Natural killer cell (primary cell): ENCODE results near the gene PPP2R2D. TPM values are rescaled to one million over a fixed set of nuclear protein-coding genes. Genes with fewer than 3 reads are reported as not detected.

Source experiments
- ATAC-seq, 3 donors: fragments of 150-1000 bp in 2 of 3; fragments of 200-7000 bp in 1 of 3; cut with Tn5 transposase; 1 replicate in 1 of 3; 2 replicates in 2 of 3; pipeline ENCODE4 v1.10.0; 2021; ENCODE audit warnings: mild to moderate bottlenecking in 2 of 3, moderate library complexity in 2 of 3
- DNase-seq, 2 donors: peaks; one replicate each; pipeline versions ENCODE4 v3.0.0 to v3.0.0-alpha.2; 2013 to 2021; ENCODE audit warnings: mixed read lengths in 1 of 2
- H3K27ac ChIP-seq: one replicate; pipeline ENCODE4 v1.5.1; 2013; ENCODE audit warnings: mild to moderate bottlenecking, low read length
- H3K27me3 ChIP-seq: one replicate; pipeline ENCODE4 v1.6.1; 2013; ENCODE audit warnings: low read length; ENCODE audit not compliant: control insufficient read depth, insufficient read depth
- H3K36me3 ChIP-seq: one replicate; pipeline ENCODE4 v1.6.1; 2013; ENCODE audit warnings: low read length; ENCODE audit not compliant: control insufficient read depth, insufficient read depth
- H3K4me1 ChIP-seq: one replicate; pipeline ENCODE4 v1.6.1; 2013; ENCODE audit warnings: low read length; ENCODE audit not compliant: control insufficient read depth, insufficient read depth
- H3K4me3 ChIP-seq: one replicate; pipeline ENCODE4 v1.5.1; 2013; ENCODE audit warnings: low read length
- H3K9me3 ChIP-seq: one replicate; pipeline ENCODE4 v1.6.1; 2013; ENCODE audit warnings: low read length; ENCODE audit not compliant: control insufficient read depth, insufficient read depth
- H3K27ac Mint-ChIP-seq, 2 donors: one replicate each; pipeline ENCODE4 v1.8.0; 2022; ENCODE audit warnings: mild to moderate bottlenecking in 2 of 2, mixed read lengths in 2 of 2, moderate library complexity in 1 of 2
- H3K27me3 Mint-ChIP-seq, 2 donors: one replicate each; pipeline ENCODE4 v1.8.0; 2022; ENCODE audit warnings: low read depth in 2 of 2, mixed read lengths in 2 of 2
- H3K36me3 Mint-ChIP-seq: one replicate; pipeline ENCODE4 v1.8.0; 2022; ENCODE audit warnings: mixed read lengths
- H3K4me1 Mint-ChIP-seq, 2 donors: one replicate each; pipeline ENCODE4 v1.8.0; 2022; ENCODE audit warnings: mixed read lengths in 2 of 2
- H3K4me3 Mint-ChIP-seq: one replicate; pipeline ENCODE4 v1.8.0; 2022; ENCODE audit warnings: mild to moderate bottlenecking, moderate library complexity, mixed read lengths
- H3K9me3 Mint-ChIP-seq, 2 donors: one replicate each; pipeline ENCODE4 v1.8.0; 2022; ENCODE audit warnings: mixed read lengths in 2 of 2
- WGBS: methylation state at CpG from one replicate; pipeline ENCODE4 v1.1.7; 2013; ENCODE audit warnings: missing lambda C conversion rate; ENCODE audit not compliant: insufficient coverage; 5-methylcytosine and 5-hydroxymethylcytosine counted together
- intact Hi-C: fragments of 100-400 bp; cut with micrococcal nuclease; formaldehyde crosslinking; loops from one replicate; pipeline ENCODE4 v1.14.2; 2022
- total RNA-seq, 4 donors: library from RNA; stranded (reverse); fragments of 120-200 nt in 1 of 4; gene quantifications; one replicate each; pipeline versions ENCODE4 v1.2.3 to v1.2.4, GENCODE V29; 2013 to 2022
- TF ChIP-seq, protein P1 (sequence below): fragments of 200-600 bp; IDR thresholded peaks from one replicate; pipeline ENCODE4 v1.8.0; 2022; ENCODE audit warnings: antibody characterized with exemption

The PPP2R2D gene
- total RNA-seq, 3 donors from 2014 or later (not counting 1 experiment from before 2014, with no cell fraction given): 28.6 to 39.8 (median 35.8) TPM

DNA sequence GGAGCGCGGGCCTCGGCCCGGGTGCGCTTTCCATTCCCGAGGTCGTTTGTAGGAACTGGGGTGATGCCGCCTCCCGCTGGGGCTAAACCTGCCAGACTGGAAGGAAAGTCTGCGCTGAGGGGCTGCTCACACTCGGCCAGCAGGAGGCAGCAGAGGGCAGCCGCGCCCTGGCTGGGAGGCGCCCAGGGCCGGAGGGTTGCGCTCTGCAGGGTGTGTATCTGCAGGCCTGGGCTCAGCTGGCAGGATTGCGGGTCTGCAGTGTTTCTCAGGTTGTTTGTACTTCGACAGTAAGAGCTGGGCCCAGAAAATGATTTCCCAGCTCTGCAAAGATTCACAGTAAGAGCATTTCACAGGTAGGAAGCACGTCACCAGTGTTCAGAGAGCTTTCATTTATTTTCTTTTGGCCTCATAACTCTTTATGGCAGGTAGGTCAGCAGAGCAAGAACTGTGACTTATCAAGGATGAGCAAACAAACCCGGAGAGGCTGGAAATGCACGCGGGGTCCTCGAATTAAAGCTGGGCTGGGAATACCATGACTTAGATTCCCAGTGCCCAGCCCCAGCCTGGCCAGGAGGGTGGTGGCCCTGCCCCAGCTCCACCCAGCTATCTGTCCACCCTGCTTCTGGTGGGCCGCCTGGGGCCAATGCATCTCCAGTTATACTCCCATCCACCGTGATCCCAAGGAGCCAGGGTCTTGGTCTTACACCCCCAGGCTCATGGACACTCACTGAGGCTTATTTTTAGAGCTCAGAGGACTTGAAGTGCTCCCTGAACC lies 15.2 kb upstream of the PPP2R2D start:
- 21% methylated on average over 25 of the region's 25 CpGs for WGBS
- Mint-ChIP-seq H3K27me3 (peaks cover 0 to 6% of the 10 kb centered on the region in 2 donors), H3K27ac (no peak overlapping the region), H3K36me3 (no peaks in the 10 kb centered on the region), H3K4me1 (peaks cover 4 to 9% of the 10 kb centered on the region in 2 donors), H3K4me3 (no peak overlapping the region), H3K9me3 (no peaks in the 10 kb centered on the region)
- intact Hi-C loops: loop anchor here (1.0 kb wide), 2 partner anchors 58 to 138 kb away; no protein-coding TSS in a partner anchor
- Histone ChIP-seq H3K27ac (no peak overlapping the region), H3K4me3 (no peak overlapping the region), H3K4me1 (peaks cover 6% of the 10 kb centered on the region), H3K9me3 (no peaks in the 10 kb centered on the region), H3K36me3 (no peaks in the 10 kb centered on the region), H3K27me3 (no peaks in the 10 kb centered on the region)
- ATAC-seq: peak; percentile 93 to 99 (median 98)
- TF ChIP-seq, protein P1, sequence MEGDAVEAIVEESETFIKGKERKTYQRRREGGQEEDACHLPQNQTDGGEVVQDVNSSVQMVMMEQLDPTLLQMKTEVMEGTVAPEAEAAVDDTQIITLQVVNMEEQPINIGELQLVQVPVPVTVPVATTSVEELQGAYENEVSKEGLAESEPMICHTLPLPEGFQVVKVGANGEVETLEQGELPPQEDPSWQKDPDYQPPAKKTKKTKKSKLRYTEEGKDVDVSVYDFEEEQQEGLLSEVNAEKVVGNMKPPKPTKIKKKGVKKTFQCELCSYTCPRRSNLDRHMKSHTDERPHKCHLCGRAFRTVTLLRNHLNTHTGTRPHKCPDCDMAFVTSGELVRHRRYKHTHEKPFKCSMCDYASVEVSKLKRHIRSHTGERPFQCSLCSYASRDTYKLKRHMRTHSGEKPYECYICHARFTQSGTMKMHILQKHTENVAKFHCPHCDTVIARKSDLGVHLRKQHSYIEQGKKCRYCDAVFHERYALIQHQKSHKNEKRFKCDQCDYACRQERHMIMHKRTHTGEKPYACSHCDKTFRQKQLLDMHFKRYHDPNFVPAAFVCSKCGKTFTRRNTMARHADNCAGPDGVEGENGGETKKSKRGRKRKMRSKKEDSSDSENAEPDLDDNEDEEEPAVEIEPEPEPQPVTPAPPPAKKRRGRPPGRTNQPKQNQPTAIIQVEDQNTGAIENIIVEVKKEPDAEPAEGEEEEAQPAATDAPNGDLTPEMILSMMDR: peak; percentile 96
- peak; percentile 81 to 89 for DNase-seq

DNA sequence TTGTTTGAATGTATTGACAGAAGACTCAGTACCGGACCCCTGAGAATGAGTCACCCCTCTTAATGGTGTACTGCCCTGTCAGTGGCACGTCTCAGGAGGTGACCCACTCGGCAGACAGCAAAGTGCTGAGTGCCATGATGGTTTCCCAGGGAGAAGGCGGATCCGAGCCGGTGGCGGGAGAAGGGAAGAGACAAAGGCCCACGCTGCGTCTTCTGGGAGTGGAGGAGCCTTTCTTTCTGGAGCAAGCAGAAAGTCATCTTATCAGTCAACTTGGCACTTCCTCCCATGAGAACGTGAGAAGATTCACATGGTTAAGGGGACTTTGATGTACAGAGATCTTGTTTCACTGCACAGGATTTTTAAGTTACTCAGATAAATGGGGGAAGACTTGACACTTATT lies 14.6 kb upstream of the PPP2R2D start:
- Histone ChIP-seq H3K9me3 (no peaks in the 10 kb centered on the region), H3K4me3 (no peak overlapping the region), H3K27me3 (no peaks in the 10 kb centered on the region), H3K27ac (no peak overlapping the region), H3K4me1 (peaks cover 6% of the 10 kb centered on the region), H3K36me3 (no peaks in the 10 kb centered on the region)
- 82% methylated on average over 10 of the region's 10 CpGs for WGBS
- H3K27me3 Mint-ChIP-seq: no peaks in the 10 kb centered on the region
- peaks cover 4 to 9% of the 10 kb centered on the region in 2 donors for H3K4me1 Mint-ChIP-seq
- no peak overlapping the region for H3K4me3 Mint-ChIP-seq
- no peak for DNase-seq
- no peaks in the 10 kb centered on the region for H3K36me3 Mint-ChIP-seq
- no peak overlapping the region for H3K27ac Mint-ChIP-seq
- no peaks in the 10 kb centered on the region for H3K9me3 Mint-ChIP-seq
- ATAC-seq: no peak
- intact Hi-C loops: no loop called here
- TF ChIP-seq, protein P1: no peak

DNA sequence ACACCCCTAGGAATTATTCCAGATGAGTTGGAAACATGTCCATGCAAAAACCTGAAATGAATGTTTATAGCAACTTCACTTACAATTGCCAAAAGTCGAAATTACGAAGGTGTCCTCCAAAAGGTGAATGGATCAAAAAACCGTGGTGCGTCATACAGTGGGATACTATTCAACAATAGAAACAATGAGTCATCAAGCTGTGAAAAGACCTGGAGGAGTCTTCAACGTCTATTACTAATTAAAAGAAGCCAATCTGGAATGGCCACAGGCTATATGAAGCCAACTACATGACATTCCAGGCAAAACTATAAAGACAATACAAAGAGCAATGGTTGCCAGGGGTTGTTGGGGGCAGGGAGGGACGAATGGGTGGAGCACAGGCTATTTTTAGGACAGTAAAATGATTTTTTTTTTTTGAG lies 12.6 kb upstream of the PPP2R2D start:
- no peaks in the 10 kb centered on the region for H3K36me3 Mint-ChIP-seq
- intact Hi-C loops: no loop called here

More for the DNA sequence above, 12.6 kb upstream of the PPP2R2D start:
- WGBS: 84% methylated on average over 6 of the region's 6 CpGs
- H3K27ac Mint-ChIP-seq: no peak overlapping the region
- ATAC-seq (no peak), DNase-seq (no peak)
- TF ChIP-seq, protein P1: no peak
- Histone ChIP-seq H3K27me3 (no peaks in the 10 kb centered on the region), H3K36me3 (no peaks in the 10 kb centered on the region), H3K4me1 (peaks cover 6% of the 10 kb centered on the region), H3K4me3 (no peak overlapping the region), H3K27ac (no peak overlapping the region), H3K9me3 (no peaks in the 10 kb centered on the region)
- no peaks in the 10 kb centered on the region for H3K9me3 Mint-ChIP-seq
- H3K4me1 Mint-ChIP-seq: peaks cover 4 to 9% of the 10 kb centered on the region in 2 donors
- no peak overlapping the region for H3K4me3 Mint-ChIP-seq
- H3K27me3 Mint-ChIP-seq: peaks cover under 1 to 6% of the 10 kb centered on the region in 2 donors
